ENCODE measurements around the gene COX14.
"Not testable (repeated sequence)": the region's sequence is repeated elsewhere in the genome, so short reads cannot be mapped to it uniquely, and the experiment has no call there.

The COX14 gene

GRCh38 chr12:50147281-50147680, 35.2 kb downstream of the COX14 start:
- no peak for TF ChIP-seq CTCF (IDR thresholded peaks at IDR 0.05; ENCODE audit: control insufficient read depth, insufficient read depth, low read depth, low read length, missing control alignments)
- no peak overlapping the region for H3K4me3 ChIP-seq (ENCODE audit: control insufficient read depth, low read depth, low read length)
- DNase-seq (ENCODE audit: low read depth): no peak

- not testable (repeated sequence) for H3K4me3 ChIP-seq (ENCODE audit: control insufficient read depth, low read depth, low read length); DNase-seq (ENCODE audit: low read depth)
Observed at GRCh38 chr12:50148011-50148410, 36.0 kb downstream of the COX14 start.

DNA sequence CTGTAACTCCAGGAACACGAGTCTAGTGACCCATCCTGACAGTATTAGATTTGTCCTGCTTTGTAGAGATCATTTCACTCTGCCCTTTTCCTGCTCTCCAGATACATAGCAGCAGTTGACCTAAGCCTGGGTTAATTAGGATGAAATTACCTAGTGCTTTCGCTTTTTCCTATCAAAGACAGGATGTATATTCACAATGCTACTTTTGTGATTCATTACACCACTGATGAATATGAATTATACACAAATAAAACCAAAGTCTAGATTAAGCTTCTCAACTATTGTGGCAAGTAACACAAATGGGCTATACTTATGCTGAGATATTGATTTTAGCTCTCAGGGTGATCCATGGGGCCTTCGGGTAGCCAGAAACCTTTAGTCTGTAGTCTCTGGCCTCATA, 37.3 kb downstream of the COX14 start:
- DNase-seq (ENCODE audit: low read depth): no peak
- TF ChIP-seq CTCF (IDR thresholded peaks at IDR 0.05; ENCODE audit: control insufficient read depth, insufficient read depth, low read depth, low read length, missing control alignments): no peak
- H3K4me3 ChIP-seq (ENCODE audit: control insufficient read depth, low read depth, low read length): no peak overlapping the region

GRCh38 chr12:50151047-50151687, 39.1 kb downstream of the COX14 start:
- no peak for DNase-seq (ENCODE audit: low read depth)
- TF ChIP-seq CTCF (IDR thresholded peaks at IDR 0.05; ENCODE audit: control insufficient read depth, insufficient read depth, low read depth, low read length, missing control alignments): no peak
- H3K4me3 ChIP-seq (ENCODE audit: control insufficient read depth, low read depth, low read length): no peak overlapping the region

GRCh38 chr12:50154947-50155346, 42.9 kb downstream of the COX14 start:
- not testable (repeated sequence) for H3K4me3 ChIP-seq (ENCODE audit: control insufficient read depth, low read depth, low read length); DNase-seq (ENCODE audit: low read depth)

GRCh38 chr12:50156641-50157040, 44.6 kb downstream of the COX14 start:
- TF ChIP-seq CTCF (IDR thresholded peaks at IDR 0.05; ENCODE audit: control insufficient read depth, insufficient read depth, low read depth, low read length, missing control alignments): no peak
- H3K4me3 ChIP-seq (ENCODE audit: control insufficient read depth, low read depth, low read length): no peak overlapping the region
- DNase-seq (ENCODE audit: low read depth): no peak

DNA sequence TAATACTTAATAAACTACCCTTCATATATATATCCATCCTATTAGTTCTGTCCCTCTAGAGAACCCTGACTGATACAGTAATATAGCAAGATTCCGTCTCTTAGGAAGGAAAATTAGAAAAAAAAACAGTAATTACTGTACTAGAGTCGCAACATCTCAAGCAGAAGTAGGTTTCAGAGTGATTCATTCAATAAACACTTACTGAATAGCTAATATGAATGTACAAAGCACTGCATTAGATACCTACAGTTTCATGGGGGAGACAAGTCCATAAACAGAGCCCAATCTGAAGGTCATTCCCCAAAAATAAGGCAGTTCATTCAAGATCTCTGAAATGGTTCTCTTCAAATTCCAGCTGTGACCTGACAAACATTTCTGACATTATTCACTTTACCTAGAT, 45.2 kb downstream of the COX14 start:
- no peak for DNase-seq (ENCODE audit: low read depth)
- no peak for TF ChIP-seq CTCF (IDR thresholded peaks at IDR 0.05; ENCODE audit: control insufficient read depth, insufficient read depth, low read depth, low read length, missing control alignments)
- H3K4me3 ChIP-seq (ENCODE audit: control insufficient read depth, low read depth, low read length): no peak overlapping the region

DNA sequence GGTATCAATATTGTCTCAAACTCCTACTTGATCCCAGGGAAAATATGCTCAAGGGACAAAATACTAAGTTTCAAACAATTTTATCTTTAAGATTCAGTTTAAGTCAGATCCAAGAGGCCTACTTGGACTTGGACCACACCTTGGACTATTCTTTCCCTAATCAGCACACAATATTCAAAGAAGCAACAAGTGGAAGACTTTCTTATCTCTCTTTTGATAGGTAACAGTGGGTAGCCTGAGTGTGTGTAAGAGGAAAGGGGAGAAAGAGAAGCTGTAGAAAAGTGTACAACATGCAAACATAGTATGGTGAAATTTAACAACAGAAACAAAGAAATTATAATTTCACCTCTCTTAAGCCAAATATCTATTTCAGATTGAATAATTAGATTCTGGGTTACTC, 48.6 kb downstream of the COX14 start:
- TF ChIP-seq CTCF (IDR thresholded peaks at IDR 0.05; ENCODE audit: control insufficient read depth, insufficient read depth, low read depth, low read length, missing control alignments): no peak
- H3K4me3 ChIP-seq (ENCODE audit: control insufficient read depth, low read depth, low read length): no peak overlapping the region
- no peak for DNase-seq (ENCODE audit: low read depth)
